DMS153 (cell line): Measurements from ENCODE around the gene PTPRC.
A peak's percentile ranks its signal among the peaks of the same experiment; 100 is the strongest.

ENCODE experiments used
- DNase-seq: peaks from one replicate; lab custom pipeline; 2025; lab: John Stamatoyannopoulos, UW

PTPRC gene

DNA sequence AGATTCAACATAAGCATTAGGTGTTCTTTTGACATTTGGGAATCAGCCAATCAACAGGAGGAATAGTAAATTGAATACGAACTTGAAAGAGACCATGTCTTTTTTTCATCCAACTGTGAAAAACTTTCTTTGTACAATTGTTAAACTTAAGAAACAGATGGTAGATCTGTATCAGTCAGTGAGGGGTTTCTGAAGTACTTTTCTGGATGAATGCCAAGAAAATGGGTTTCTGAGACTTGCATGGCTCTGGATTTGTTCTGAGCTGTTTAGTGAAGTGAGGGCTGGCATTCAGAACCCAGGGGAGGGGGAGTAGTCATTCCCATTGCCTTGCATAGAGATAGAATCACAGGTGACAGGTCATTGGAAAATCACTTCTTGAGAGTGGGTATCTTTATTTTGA is 37.4 kb downstream of the PTPRC start:
- no peak for DNase-seq

DNA sequence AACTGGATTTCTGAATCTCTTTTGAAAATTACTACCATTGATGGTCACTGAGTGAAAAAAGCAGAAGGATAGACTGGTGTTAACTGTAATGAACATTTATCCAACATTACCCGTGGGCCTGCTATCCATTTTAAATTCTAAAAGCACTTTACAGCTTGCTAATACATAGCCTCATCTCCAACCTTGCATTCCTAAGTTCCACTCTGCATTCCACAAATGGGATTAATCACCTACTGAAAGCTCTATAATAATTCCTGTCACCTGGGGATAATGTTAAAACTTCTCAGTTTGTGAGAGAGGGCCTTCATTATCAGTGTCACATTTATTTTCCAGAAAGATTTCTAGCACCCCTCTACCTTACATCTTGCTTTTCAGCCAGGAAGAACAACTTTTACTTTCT is 38.2 kb downstream of the PTPRC start:
- DNase-seq, result no peak

DNA sequence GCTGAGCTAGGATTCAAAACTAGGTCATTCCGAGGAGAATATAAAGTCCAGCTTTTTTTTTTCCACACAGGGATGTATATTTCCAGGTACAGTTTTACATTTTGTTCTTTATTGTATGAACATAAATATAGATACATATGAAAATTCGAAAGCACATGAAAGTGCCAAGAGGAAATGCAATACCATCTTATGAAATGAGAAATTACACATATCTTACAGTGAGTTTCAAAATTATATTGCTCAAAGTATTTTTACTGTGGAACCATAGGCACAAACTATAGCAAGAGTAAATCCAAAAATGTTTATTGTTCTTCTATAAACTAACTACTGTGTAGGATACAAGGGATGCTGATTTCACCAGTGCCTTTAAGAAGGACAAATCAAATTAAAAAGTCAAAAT is 39.0 kb downstream of the PTPRC start:
- no peak for DNase-seq

DNA sequence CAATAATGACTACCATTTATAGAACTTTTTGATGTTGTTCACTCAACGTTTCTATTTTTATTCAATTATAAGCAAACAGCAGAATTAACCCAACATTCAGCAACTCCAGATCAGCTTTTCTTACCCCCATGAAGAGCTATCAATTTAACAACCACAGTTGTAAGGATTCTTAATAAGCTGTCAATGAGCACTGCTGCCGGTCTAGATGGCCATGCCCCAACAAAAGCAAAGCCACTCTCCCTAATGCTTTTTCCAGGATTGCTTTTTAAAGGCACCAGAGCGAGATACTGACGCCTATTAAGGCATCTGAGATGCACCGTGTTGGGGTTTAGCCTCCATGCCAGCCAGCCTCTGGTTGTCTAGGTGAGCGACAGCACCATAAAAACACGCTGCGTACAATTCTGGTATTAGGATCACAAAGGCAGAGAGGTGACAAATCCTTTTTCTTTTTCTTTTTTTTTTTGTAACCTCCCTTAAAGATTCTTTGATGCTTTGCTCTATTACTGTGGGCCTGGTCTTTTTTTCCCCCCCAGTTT is 39.5 kb downstream of the PTPRC start:
- DNase-seq, result no peak

DNA sequence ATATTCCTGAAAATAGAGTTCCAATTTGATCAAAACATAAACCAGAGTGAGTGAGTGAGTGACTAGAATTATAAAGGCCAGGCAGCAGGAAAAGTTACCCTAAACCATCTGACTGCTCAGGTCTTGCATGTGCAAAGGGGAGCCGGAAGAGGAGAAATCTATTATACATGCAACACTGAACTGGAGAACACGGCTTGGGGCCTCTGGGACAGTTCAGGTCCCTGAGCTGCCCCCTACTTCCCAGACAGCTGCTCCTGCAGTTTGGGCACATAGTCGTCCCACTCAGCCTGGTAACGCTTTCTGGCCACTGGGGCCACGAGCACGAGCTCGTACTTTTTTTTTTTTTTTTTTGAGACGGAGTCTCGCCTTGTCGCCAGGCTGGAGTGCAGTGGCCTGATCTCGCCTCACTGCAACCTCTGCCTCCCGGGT is 40.1 kb downstream of the PTPRC start:
- DNase-seq, result no peak

- DNase-seq, result no peak
Observed at GRCh38 chr1:198679535-198680173, 40.8 kb downstream of the PTPRC start.

DNA sequence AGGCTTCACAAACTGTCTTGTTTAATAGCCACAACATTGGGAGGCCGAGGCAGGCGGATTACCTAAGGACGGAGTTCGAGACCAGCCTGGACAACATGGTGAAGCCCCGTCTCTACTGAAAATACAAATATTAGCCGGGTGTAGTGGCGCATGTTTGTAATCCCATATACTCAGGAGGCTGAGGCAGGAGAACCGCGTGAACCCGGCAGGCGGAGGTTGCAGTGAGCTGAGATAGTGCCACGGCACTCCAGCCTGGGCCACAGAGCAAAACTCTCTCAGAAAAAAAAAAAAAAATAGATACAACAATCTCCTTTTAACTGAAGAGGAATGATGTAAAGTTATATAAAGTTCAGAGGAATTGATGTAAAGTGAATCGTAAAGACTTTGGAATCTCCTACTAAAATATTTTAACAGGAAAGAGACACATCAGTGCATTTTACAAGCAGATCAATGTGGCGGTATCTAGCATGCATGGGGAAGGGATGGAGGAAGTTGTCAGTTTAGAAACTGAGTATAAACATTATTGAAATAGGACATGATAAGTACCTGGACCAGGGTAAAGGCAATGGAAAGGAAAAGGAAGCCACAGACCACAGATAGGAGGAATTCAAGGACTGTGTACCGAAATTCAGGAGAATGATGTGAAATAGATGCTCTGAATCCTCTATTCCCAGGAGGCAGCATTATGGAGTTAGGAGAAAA is 41.5 kb downstream of the PTPRC start:
- no peak for DNase-seq

GRCh38 chr1:198681252-198681651 is 42.4 kb downstream of the PTPRC start:
- no peak for DNase-seq

- peak; percentile 56 for DNase-seq
Observed at GRCh38 chr1:198681831-198682759, 43.3 kb downstream of the PTPRC start.

GRCh38 chr1:198682850-198683249 is 44.0 kb downstream of the PTPRC start:
- DNase-seq, result no peak

DNA sequence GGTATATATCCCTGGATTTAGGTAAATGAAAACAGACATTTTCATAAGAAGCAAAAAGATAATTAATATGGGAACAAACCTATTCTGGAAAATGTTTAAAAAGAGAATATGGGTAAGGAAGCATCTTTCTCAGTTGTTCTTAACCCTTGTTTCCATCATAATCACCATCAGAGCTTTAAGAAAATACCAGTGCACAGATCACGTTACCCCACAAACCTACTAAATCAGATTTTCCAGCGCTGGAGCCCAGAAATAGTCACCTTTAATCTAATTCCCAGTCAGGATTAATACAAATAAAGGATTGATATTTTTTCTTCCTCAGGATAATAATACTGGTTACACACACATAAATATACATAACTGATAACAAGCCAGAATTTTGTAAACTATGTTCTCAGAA is 44.6 kb downstream of the PTPRC start:
- no peak for DNase-seq

DNA sequence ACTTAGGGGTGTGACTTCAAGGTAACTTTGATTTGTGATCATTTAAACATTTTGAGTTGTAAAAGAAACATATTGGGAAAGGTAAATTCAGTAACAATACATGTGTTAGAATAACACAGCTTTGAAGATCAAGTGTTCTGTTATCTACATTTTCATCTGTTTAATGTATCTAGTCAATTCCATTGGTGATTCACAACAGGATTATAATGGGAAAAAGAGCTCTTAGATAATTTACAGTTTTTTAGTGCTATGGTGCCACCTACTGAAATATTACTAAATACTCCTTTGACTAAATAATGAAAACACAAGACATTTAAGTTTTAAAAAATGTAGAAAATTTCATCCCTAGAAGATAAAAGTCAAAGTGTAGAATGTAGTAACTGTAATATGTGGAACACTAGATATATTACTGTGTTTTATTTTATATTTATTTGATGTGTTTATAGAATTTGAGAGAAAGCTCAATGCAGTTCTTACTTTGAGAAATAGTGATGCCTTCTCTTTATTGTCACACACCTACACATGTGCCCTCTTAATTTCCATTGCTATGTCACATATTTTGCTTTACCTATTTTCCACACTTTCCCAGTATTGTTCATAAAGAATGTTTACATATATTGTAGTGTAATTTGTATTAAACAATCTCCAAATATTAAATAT is 47.4 kb downstream of the PTPRC start:
- no peak for DNase-seq

DNA sequence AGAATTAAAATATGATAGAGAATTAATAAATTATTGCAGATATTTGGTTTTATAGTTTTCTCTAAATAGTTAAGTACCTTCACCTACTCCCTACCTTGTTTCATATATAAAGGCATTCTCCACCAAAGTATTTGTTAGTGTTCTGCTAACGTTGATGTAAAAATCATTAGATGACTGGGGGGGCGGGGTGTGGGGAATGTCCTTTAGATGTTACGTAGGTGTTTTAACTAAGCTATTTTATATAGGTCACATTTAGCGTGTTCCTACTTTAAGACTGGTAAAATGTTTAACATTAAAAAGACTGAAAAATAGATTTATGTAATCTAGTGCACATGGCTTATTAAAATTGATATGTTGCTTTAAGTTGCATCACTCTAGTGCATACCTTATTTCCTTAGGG is 48.6 kb downstream of the PTPRC start:
- no peak for DNase-seq

GRCh38 chr1:198691063-198691462 is 52.2 kb downstream of the PTPRC start:
- no peak for DNase-seq

DNA sequence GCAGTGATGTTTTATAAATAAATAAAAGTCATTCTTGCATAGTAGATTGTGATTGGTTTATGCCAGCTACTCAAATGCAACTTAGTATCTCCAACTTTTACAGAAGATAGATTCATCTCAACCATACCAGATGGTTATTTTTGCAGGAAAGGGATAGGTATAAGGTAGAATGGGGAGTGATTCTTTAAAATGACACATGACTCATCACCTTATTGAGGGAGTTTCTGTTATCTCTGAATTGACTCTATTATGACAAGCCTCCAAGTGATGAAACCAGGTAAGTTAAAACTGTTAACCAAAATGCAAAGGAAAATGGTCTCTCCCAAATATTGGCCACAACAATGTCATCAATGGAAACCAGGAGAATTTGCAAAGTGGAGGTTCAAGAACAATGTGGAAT is 54.5 kb downstream of the PTPRC start:
- DNase-seq, result no peak

GRCh38 chr1:198694542-198694941 is 55.7 kb downstream of the PTPRC start:
- no peak for DNase-seq

- DNase-seq, result no peak
Observed at GRCh38 chr1:198696211-198696610, 57.4 kb downstream of the PTPRC start.

DNA sequence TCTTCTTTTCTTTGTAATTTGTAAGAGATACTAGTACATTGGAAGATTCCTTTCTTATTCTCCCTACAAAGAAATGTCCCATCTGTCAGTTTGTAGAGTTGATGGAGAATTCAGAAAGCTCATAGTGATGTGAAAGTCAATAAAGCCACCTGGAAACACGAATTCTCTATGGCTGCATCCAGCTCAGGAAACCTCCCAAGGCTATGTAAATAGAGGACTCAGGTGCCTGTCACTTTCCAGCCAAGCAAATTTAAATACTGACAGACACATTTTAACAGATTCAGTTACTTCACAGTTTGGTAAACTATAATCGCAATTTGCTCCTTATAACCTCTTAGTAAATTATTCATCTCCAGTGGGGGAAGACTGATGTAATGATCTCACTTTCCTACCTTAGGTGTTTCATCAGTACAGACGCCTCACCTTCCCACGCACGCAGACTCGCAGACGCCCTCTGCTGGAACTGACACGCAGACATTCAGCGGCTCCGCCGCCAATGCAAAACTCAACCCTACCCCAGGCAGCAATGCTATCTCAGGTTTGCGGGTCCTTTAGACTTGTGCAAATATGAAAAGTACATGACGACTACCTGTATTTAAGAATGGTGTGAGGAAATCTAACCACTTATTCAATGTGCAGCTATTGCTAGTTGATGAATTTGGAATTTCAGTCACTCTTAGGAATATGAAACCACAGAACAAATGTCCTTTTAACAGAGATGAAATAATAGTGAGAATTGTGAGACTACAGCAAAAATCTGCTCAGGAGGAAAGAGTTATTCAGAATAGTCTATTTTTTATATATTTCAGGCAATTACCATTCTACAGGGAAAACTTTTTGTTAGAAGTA is 60.6 kb downstream of the PTPRC start:
- peak; percentile 47 for DNase-seq

DNA sequence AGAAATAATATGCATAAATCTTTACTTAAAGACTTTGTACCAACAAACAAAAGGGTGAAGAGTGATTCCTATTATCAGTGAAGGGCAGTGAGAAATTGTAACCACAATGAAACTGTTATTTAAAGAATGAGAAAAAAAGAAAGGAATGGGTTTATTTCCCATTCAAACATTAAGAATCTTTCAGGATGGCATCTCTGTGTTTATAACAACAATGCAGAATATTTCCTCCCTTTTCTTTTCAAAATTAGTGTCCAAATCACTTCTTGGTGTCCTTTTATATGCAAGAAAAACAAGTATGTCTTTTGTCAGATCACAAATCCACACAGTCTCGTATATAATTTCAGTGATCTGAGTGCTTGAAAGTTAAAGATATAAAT is 61.2 kb downstream of the PTPRC start:
- no peak for DNase-seq

- no peak for DNase-seq
Observed at GRCh38 chr1:198700396-198700795, 61.6 kb downstream of the PTPRC start.

- no peak for DNase-seq
Observed at GRCh38 chr1:198701250-198701649, 62.4 kb downstream of the PTPRC start.
